ENCODE results near the gene TAF8. TPM values are rescaled to one million over a fixed set of nuclear protein-coding genes. Genes with fewer than 3 reads are reported as not detected.

Gene TAF8
- total and polyA plus RNA-seq, 12 donors, result 10.1 to 83.7 (median 22.9) TPM

- Histone ChIP-seq H3K27me3 (no peaks in the 10 kb centered on the region), H3K27ac (no peak overlapping the region), H3K4me3 (no peak overlapping the region), H3K4me1 (replicated peaks in 1 of 2) (no peaks in the 10 kb centered on the region), H3K9me3 (replicated peaks in 1 of 3) (no peaks in the 10 kb centered on the region), H3K36me3 (replicated peaks in 1 of 2) (no peaks in the 10 kb centered on the region)
- no peak for DNase-seq
- intact Hi-C loops (cut with DNase I), result no loop called here
- WGBS, 4 donors, result 71 to 94% (median 89%) methylated on average over 9 to 11 of the region's 11 CpGs
- TF ChIP-seq CTCF (IDR thresholded peaks at IDR 0.05) (no peak), POLR2A (IDR thresholded peaks at IDR 0.05) (no peak)
Observed at GRCh38 chr6:42123379-42124103, 73.2 kb downstream of the TAF8 start.

- no peaks in the 10 kb centered on the region for H3K9me3 ChIP-seq (replicated peaks in 1 of 3)
- TF ChIP-seq CTCF (IDR thresholded peaks at IDR 0.05), result no peak
- no peak for TF ChIP-seq POLR2A (IDR thresholded peaks at IDR 0.05)
- intact Hi-C loops (cut with DNase I), result no loop called here
- 79 to 90% (median 83%) methylated on average over 5 to 9 of the region's 9 CpGs for WGBS, 4 donors
- no peaks in the 10 kb centered on the region for H3K36me3 ChIP-seq (replicated peaks in 1 of 2)
- DNase-seq, result no peak
- H3K27ac ChIP-seq, result no peak overlapping the region
- no peaks in the 10 kb centered on the region for H3K27me3 ChIP-seq
- no peaks in the 10 kb centered on the region for H3K4me1 ChIP-seq (replicated peaks in 1 of 2)
- no peak overlapping the region for H3K4me3 ChIP-seq
Observed at GRCh38 chr6:42124223-42124836, 74.0 kb downstream of the TAF8 start.

GRCh38 chr6:42125231-42125630, 74.9 kb downstream of the TAF8 start:
- H3K9me3 ChIP-seq (replicated peaks in 1 of 3), result no peaks in the 10 kb centered on the region
- intact Hi-C loops (cut with DNase I), result no loop called here
- no peaks in the 10 kb centered on the region for H3K27me3 ChIP-seq
- H3K36me3 ChIP-seq (replicated peaks in 1 of 2), result no peaks in the 10 kb centered on the region
- 75 to 91% (median 80%) methylated on average over 11 to 14 of the region's 14 CpGs for WGBS, 4 donors
- no peak overlapping the region for H3K27ac ChIP-seq
- no peak overlapping the region for H3K4me3 ChIP-seq
- no peaks in the 10 kb centered on the region for H3K4me1 ChIP-seq (replicated peaks in 1 of 2)
- TF ChIP-seq CTCF (IDR thresholded peaks at IDR 0.05), result no peak
- TF ChIP-seq POLR2A (IDR thresholded peaks at IDR 0.05), result no peak
- no peak for DNase-seq

- 48 to 73% (median 67%) methylated on average over 3 of the region's 3 CpGs for WGBS, 4 donors
Observed at GRCh38 chr6:42125663-42126062, 75.3 kb downstream of the TAF8 start.

More at GRCh38 chr6:42125663-42126062, 75.3 kb downstream of the TAF8 start:
- H3K36me3 ChIP-seq (replicated peaks in 1 of 2), result no peaks in the 10 kb centered on the region
- intact Hi-C loops (cut with DNase I), result no loop called here
- no peaks in the 10 kb centered on the region for H3K4me1 ChIP-seq (replicated peaks in 1 of 2)
- no peaks in the 10 kb centered on the region for H3K27me3 ChIP-seq
- no peaks in the 10 kb centered on the region for H3K9me3 ChIP-seq (replicated peaks in 1 of 3)
- no peak overlapping the region for H3K27ac ChIP-seq
- TF ChIP-seq POLR2A (IDR thresholded peaks at IDR 0.05), result no peak
- no peak overlapping the region for H3K4me3 ChIP-seq
- no peak for DNase-seq
